ENCODE data around the gene TTC23. TPM values are rescaled to one million over a fixed set of nuclear protein-coding genes. Genes with fewer than 3 reads are reported as not detected.

The TTC23 gene
- total and polyA plus RNA-seq, 8 donors, result 14.0 to 41.7 (median 36.2) TPM

GRCh38 chr15:99185414-99186130 lies 63.8 kb downstream of the TTC23 start:
- no peak overlapping the region for H3K27ac ChIP-seq
- no peak for ATAC-seq
- no peak for TF ChIP-seq CTCF (IDR thresholded peaks at IDR 0.05)
- no peaks in the 10 kb centered on the region for H3K9me3 ChIP-seq
- no peaks in the 10 kb centered on the region for H3K4me1 ChIP-seq
- H3K27me3 ChIP-seq, result no peaks in the 10 kb centered on the region
- intact Hi-C loops (cut with DNase I), result no loop called here
- H3K36me3 ChIP-seq, result peaks cover 0 to 5% of the 10 kb centered on the region in 2 donors
- H3K4me3 ChIP-seq, result no peak overlapping the region
- DNase-seq, result no peak

GRCh38 chr15:99182791-99183190 lies 66.6 kb downstream of the TTC23 start:
- no peak overlapping the region for H3K27ac ChIP-seq
- H3K27me3 ChIP-seq, result no peaks in the 10 kb centered on the region
- H3K4me1 ChIP-seq, result no peaks in the 10 kb centered on the region
- no peak for TF ChIP-seq CTCF (IDR thresholded peaks at IDR 0.05)
- intact Hi-C loops (cut with DNase I), result no loop called here
- H3K9me3 ChIP-seq, result no peaks in the 10 kb centered on the region
- peaks cover 0 to 5% of the 10 kb centered on the region in 2 donors for H3K36me3 ChIP-seq
- H3K4me3 ChIP-seq, result no peak overlapping the region
- DNase-seq (no peak), ATAC-seq (no peak)

- peaks cover 0 to 5% of the 10 kb centered on the region in 2 donors for H3K36me3 ChIP-seq
- no peak overlapping the region for H3K4me3 ChIP-seq
- H3K27ac ChIP-seq, result no peak overlapping the region
- intact Hi-C loops (cut with DNase I), result no loop called here
- no peaks in the 10 kb centered on the region for H3K27me3 ChIP-seq
- no peaks in the 10 kb centered on the region for H3K4me1 ChIP-seq
- ATAC-seq (peak; percentile 43), DNase-seq (peak in 1 of 4 donors; percentile 10)
- H3K9me3 ChIP-seq, result no peaks in the 10 kb centered on the region
- no peak for TF ChIP-seq CTCF (IDR thresholded peaks at IDR 0.05)
Measured at GRCh38 chr15:99181545-99181971, 67.8 kb downstream of the TTC23 start.

GRCh38 chr15:99180964-99181306 lies 68.4 kb downstream of the TTC23 start:
- DNase-seq, result no peak
- no peak overlapping the region for H3K27ac ChIP-seq
- H3K36me3 ChIP-seq, result peaks cover 0 to 5% of the 10 kb centered on the region in 2 donors

More at GRCh38 chr15:99180964-99181306, 68.4 kb downstream of the TTC23 start:
- H3K9me3 ChIP-seq, result no peaks in the 10 kb centered on the region
- H3K4me3 ChIP-seq, result no peak overlapping the region
- no peaks in the 10 kb centered on the region for H3K27me3 ChIP-seq
- TF ChIP-seq CTCF (IDR thresholded peaks at IDR 0.05), result no peak
- intact Hi-C loops (cut with DNase I), result no loop called here
- no peak for ATAC-seq
- H3K4me1 ChIP-seq, result no peaks in the 10 kb centered on the region
